Activated gamma-delta T cell (primary cell): ENCODE measurements around the gene LRRK1.

Source experiments
- DNase-seq: peaks from one replicate; lab custom pipeline; 2025; lab: John Stamatoyannopoulos, UW

LRRK1 gene

DNA sequence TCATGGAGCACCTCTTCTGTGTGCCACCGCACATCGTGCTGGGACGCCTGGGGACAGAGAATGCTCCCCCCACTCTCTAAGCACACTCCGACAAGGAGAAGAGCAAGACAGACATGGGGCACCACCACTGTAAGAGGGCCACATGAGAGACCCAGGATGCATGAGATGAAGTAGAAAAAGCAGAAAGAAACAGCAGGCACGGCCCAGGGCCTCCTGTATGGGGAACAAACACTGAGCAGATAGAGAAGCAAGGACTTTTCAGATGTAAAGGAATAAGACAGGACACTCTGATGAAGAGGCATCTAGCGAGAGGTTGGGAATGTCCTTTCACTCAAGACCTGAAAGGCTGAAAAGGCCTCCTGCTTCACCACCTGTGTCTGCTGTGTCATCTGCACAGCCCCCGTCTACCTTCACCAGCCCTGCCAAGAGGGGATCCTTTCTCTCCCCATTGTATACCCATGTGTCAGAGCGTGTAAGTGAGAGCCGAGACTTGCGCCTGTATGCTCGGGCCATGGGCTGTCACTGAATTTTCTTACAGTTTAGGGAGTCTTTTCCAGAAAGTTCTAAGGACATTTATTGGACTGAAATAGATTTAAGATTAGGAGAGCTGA lies 125.6 kb downstream of the LRRK1 start:
- no peak for DNase-seq

DNA sequence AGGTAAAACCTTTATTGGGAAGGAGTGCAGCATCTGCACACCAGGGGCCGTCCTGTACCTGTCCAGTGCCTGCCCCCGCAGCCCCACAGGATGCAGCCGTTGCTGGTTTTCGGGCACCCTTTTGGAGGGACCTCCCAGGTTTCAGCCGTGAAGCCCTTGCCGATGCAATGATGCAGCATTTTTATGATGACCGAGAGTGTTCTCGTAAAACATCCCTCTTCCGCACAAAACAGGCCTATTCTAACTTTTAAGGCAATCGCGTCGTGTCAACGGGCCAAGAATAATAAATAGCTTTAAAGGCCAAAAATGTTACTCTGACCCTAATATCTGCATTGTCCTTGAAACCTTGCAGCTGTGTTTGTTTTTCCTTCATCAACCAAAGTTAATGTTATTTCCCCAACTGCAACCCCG lies 126.1 kb downstream of the LRRK1 start:
- no peak for DNase-seq

DNA sequence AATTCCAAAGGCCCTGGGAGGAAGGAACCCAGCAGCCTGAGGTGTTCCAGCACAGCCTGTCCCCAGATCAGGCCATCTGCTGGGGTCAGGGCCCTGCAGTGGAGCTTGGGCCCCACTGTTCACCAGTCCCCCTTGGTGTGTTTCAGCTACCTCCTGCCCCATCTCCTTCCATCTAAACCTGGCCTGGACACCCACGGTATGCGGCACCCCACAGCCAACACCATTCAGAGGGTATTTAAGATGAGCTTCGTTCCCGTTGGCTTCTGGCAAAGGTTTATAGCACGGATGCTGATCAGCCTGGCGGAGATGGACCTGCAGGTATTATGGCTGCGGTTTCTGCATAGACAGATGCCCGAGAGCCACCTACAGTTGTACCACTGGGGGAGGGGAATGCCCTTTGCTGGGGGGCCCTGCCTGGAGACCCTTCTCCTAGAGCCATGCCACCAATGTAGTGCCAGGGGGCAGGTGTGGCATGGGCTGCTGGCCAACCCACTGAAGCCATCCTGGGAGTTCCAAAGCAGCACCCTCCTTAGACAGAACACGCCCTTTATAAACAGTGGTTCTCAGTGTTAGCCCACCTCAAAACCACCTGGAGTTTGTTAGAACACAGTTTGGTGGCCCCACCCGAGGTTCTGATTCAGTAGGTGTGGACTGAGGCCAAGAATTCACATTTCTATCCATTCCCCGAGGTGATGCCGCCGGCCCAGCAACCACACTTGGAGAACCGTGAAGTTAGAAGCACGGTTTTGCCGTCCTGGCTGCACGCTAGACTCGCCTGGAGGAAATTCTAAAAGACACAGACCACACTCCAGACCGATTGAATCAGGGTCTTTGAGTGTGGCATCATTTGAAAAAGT lies 126.9 kb downstream of the LRRK1 start:
- DNase-seq, result no peak

DNA sequence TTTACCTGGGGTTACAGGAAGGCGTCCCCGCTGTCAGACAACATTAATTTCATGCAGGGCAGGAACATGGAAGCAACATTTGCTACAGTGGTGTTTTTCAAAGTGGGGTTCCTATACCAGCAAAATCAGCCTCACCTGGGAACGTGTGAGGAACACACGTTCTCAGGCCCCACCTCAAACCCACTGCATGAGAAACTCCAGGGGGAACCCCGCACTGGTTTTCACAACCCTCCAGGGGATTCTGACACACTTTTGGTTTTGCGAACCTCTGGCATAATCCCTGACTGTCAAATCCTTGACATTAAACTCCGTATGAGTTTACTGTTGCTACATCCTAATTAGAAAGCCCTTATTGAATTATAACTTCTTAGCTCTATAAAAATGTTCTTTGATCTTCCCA lies 127.7 kb downstream of the LRRK1 start:
- no peak for DNase-seq

DNA sequence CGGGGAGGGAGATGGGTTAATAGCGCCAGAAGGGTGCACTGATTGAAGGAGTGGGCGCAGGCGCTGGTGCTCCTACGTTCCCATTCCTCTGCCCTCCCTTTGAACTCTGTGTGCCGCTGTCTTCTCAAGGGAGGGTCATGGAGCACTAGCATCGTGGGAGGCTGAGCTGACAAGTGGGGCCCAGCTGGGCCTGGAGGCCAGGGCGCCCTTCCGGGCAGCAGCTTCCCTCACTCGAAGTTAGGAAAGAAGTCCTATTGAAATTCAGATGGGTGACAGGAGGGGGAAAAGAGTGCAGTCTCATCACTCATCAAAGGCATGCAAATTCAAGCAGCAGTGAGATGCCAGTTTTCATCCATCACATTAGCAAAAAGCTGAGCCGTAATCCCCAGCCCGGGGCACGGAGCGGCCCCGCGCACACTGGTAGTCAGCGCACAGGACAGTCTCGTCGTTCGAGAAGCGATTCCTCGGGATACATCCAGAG lies 128.2 kb downstream of the LRRK1 start:
- no peak for DNase-seq

DNA sequence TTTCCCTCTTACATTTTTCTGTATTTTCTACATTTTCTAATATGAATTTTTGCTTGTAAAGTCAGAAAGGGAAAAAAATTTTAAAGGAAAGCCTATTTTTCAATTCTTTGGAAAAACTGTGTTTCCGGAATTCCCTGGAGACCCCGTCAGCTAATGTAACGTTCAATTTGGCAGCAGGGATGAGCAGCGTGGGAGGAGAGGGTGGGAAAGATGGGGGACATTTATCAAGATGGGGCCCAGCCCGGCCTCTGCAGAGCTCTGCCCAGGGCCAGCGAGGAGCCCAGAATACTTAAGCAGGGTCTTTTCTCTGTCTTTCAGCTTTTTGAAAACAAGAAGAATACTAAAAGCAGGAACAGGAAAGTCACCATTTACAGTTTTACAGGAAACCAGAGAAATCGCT lies 129.0 kb downstream of the LRRK1 start:
- DNase-seq, result no peak

DNA sequence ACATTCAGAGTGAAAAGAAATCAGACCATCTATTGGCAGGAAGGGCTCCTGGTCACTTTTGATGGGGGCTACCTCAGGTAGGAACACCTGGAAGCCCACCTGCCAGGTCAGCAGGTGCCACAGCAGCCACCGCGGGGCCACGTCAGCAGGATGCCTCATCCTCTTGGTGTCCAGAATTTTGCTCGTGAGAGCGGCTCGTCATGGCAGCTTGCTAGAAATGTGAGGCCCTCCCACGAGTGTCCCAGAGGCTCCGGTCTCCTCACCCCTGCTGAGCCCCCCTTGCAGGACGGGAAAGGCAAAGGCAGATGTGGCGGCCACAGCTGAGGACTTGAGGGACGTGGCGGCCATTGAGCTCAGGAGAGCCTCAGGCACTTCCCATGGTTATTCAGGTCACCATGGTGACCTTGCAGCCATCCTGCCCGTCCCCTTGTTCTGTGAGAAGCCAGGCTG lies 129.4 kb downstream of the LRRK1 start:
- DNase-seq, result no peak

DNA sequence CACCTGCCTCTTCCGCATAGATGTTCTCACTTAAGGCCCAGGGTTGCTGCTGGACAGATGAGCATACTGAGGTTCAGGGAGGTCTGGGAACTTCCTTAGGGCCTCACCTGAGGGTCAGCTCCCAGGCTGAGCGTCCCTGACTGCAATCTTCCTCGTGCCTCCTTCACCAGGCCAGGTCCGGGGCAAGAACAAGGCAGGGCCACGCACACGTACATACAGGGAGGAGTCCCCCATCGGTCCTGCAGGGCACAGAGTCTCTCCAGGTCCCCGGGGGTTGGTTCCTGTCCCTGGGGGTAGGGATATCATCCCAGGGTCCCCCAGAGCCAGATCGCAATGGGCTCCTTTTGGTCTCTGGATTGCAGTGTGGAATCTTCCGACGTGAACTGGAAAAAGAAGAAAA lies 130.1 kb downstream of the LRRK1 start:
- no peak for DNase-seq

DNA sequence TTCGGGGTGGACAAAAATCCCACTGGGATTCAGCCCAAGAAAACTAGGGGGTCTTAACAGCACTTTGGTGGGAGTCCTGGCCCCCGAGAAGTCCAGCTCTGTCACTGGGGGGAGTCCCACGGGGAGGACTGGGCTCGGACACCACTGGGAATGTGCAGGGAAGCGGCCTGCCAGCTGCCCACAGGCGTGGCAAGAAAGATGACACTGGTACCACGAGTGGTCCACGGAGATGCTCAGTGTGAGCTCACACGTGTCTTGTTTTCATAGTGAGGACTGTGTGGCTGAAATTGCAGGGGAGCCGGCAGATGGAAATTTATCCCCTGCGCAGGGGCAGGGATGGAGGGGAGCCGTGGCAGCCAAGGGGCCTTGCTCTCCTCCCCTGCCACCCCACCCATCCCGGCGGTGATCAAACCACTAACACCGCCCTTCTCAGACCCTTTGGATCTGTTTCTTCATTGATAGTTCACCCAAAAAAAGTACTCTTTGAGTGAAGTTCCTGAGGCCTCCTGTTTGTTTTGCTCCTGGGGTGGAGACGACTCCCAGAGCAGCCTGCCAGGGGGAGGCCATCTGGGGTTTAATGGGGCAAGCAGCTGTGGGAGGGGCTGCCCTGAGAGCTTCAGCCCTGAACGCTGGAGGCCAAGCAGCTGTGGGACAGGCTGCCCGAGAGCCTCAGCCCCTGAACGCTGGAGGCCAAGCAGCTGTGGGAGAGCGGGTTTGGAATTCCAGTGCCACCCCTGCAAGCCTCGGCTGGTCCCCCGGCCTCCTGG lies 130.9 kb downstream of the LRRK1 start:
- DNase-seq, result no peak

DNA sequence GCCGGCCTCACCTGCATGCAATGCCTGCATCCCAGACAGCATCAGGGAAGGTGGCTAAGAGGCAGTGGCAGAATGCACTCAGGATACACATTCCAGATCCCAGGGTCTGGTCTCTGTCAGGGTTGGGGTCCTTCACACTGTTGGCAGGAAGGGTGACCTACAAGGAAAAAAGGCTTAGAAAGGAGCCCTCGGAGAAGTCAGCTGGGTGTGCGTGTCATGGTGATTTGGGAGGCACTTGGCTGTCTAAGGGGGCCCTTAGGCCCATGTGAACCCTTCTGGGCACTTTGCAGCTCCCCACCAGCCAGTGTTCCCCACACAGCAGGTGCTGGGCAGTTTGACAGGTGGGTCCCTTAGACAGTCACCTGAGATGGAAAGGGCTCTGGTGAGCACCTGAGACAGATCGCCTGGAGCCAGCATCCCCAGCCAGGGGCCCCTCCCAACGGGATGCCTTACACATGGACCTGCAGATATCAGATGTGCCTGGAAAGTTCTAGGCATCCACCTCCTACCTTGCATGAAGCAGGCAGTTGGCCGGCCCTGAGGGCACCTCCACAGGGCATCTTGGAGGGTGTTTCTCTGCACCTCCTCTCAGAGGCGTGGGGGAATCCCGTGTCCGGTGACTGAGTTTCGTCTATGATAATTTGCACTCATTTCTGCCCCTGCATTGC lies 131.6 kb downstream of the LRRK1 start:
- DNase-seq, result no peak

DNA sequence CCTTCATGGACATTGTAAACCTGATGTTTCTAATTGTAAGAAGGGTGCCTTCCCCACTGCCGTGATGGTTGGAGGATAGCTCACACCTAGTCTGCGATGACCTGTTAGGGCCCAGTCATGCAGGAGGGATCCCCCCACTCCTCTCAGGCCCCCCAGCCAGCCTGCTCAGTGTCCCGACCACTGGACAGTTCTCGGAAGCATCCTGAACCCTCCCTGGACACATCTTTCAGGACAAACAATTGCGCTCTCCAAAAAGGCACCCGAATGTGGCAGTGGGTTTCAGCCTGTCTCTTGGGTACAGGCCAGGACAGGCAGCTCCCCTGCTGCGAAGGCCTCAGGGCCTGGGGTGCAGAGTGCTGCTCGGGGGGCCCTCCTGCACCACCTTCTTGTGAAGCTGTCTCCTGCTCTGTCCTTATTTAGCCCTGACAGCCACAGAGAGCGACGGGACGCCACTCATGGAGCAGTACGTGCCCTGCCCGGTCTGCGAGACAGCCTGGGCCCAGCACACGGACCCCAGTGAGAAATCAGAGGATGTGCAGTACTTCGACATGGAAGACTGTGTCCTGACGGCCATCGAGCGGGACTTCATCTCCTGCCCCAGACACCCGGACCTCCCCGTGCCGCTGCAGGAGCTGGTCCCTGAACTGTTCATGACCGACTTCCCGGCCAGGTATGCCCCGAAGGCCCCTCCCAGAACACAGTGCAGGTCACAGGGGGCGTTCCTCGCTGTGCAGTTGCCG lies 132.3 kb downstream of the LRRK1 start:
- no peak for DNase-seq

DNA sequence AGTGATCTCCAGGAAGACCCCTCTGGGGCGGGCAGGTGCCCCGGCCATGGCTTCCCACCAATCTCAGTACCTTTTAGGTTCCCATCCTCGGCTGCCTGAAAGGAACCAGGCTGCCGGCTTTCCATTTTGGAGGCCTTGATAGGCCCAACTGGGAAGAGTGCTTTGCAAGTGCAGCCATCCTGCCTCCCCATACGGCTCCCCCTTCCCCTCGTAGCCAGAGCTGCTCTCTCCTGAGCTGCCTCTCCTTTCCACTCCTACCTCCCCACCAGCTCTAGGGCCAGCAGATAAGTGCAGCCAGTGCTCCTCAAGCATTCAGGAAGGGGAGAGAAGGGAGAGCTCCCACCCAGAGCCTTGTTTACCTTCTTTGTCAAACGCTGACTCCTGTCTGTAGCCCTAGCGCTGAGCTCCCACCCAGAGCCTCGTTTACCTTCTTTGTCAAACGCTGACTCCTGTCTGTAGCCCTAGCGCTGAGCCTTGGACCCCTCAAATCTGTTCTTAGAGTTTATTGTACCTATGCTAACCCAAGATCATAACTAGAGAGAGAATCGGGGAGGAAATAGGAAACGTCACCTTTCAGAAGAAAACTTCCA lies 133.0 kb downstream of the LRRK1 start:
- no peak for DNase-seq

DNA sequence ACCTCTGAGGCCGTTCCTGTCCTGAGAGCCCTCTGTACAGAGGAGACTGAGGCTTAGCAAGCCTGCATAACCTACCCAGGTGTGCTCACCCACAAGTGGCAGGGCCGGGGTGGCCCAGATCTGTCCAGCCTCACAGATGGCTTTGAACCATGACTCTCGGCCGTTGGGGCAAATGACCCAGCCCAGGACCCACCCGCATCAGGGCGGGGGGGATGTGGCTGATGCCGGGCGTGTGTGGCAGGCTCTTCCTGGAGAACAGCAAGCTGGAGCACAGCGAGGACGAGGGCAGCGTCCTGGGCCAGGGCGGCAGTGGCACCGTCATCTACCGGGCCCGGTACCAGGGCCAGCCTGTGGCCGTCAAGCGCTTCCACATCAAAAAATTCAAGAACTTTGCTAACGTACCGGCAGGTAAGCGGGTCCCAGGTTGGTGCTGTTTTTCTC lies 133.5 kb downstream of the LRRK1 start:
- DNase-seq, result no peak

DNA sequence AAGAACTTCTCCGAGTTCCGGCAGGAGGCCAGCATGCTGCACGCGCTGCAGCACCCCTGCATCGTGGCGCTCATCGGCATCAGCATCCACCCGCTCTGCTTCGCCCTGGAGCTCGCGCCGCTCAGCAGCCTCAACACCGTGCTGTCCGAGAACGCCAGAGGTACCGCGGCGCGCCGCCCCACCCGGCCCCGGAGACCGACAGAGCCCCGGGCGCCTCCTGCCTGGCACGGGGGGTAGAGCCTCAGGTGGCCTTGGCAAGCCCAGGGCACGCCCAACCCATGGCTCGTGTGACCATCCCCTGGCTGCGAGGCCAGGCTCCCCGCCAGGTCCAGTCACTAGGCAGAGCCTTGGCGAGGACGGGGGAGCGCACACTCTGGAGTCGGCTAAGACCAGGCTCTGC lies 134.1 kb downstream of the LRRK1 start:
- DNase-seq, result no peak

DNA sequence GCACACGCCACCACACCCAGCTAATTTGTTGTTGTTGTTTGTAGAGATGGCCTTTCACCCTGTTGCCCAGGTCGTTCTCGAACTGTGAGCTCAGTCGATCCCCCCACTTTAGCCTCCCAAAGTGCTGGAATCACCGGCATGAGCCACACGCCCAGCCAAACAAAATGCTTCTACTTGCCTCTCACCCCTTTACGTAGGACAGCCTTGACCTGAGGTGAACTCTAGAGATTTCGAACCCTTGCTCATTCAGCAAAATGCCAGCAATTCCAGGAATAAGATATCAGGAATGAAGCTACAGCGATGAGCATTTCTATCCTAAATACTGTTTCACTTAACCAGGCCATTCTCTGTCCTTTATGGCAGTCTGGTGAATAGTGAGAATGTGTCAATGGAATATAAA lies 135.0 kb downstream of the LRRK1 start:
- no peak for DNase-seq

DNA sequence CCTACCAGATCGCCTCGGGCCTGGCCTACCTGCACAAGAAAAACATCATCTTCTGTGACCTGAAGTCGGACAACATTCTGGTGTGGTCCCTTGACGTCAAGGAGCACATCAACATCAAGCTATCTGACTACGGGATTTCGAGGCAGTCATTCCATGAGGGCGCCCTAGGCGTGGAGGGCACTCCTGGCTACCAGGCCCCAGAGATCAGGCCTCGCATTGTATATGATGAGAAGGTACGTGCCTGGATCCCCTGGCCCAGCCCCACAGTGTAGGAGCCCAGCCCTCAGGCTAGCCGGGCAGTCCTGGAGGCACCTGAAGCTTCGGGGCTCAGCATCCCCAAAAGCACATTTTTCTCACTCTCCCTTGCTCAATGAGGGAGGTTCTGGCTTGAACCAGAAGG lies 135.8 kb downstream of the LRRK1 start:
- no peak for DNase-seq

DNA sequence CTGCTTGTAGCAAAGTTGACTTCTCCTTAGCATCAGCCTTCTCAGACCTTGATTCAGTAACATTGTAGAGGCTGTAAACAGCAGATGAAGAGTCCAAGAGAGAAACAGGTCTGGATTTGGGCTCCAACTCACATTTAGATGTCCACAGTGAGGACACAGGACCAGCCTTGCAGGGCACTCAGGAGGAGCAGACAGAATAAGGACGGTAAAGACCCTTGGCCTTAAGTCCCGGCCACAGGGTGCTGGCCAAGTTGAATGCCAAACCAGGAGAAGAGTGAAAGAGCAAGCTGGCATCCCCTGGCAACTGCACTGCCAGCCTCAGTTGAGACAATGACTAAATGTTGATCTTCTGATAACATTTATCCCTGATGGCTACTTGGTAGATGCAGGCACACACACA lies 136.3 kb downstream of the LRRK1 start:
- no peak for DNase-seq

DNA sequence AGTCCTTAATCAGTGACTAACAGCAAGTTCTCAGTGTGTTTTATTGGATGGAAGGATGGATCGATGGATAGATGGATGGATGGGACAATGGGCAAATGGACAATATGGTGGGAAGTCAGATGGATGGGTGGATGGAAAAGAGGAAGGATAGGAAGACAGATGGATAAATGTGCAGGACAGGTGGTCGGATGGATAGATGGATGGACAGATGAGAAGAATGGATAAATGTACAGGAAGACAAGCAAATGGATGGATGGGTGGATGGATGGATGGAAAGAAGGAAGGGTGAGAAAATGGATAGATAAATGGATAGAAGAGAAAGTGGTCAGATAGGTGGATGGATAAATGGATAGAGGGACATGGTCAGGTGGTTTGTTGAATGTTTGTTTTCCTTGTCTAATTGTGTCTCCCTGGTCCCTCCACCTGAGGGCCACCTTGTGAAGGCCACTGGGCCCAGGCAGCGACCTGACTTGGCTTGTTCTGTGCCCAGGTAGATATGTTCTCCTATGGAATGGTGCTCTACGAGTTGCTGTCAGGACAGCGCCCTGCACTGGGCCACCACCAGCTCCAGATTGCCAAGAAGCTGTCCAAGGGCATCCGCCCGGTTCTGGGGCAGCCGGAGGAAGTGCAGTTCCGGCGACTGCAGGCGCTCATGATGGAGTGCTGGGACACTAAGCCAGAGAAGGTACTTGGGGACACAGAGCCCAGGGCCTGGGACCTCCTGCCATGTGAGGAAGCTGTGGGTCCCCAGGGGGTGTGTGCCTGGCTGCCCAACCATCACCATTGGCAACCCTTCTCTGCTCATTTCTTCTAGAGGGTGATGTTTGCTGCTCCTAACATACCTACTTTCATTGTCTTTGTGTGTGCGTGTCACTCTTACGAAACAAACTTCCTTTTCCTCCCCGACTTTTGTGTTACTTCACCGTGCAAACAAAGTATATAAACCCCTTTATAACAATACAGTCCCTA lies 137.5 kb downstream of the LRRK1 start:
- no peak for DNase-seq

DNA sequence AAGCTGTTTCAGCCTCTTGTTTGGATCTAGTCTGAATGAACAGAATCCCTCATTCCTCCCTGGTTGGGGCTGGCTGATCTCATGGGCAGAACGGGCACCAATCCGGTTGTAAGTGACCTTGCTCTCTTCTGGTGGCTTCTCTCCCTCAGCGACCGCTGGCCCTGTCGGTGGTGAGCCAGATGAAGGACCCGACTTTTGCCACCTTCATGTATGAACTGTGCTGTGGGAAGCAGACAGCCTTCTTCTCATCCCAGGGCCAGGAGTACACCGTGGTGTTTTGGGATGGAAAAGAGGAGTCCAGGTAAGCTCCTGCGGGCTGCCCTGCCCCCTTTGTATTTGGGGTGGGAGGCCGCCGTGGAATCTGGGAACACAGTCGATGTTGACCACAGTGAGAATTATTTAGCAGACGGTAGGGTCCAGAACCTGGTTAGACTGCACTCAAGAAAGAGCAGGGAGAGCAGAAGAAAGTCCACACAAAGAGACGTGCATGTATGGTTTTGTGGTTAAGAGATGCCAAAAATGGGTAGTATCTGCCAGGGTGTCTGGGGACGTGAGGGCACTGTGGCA lies 138.8 kb downstream of the LRRK1 start:
- no peak for DNase-seq
